Fibroblast of skin of left quadriceps (primary cell): ENCODE data around the gene OR52D1.

Experiments used
- DNase-seq, 2 experiments: peaks; one replicate each; pipeline ENCODE4 v3.0.0-alpha.2; 2013; ENCODE audit warnings: low read depth in 2 of 2

The OR52D1 gene

GRCh38 chr11:5509803-5510202, 21.3 kb downstream of the OR52D1 start, which contains the start of gene UBQLN3:
Gene UBQLN3, minus strand, starts transcription at chr11:5509957. Its CDS starts 399 bp downstream, at chr11:5509558.
- DNase-seq: no peak

GRCh38 chr11:5514841-5515240, 26.4 kb downstream of the OR52D1 start:
- DNase-seq: no peak

- no peak for DNase-seq
These were observed 28.1 kb downstream of the OR52D1 start, which contains the start of gene UBQLNL for GRCh38 chr11:5516599-5516998. Gene UBQLNL, minus strand, starts transcription at chr11:5516699. Its CDS starts 258 bp downstream, at chr11:5516441.

GRCh38 chr11:5521540-5521939, 33.1 kb downstream of the OR52D1 start:
- DNase-seq: no peak

- no peak for DNase-seq
These were observed 33.8 kb downstream of the OR52D1 start for GRCh38 chr11:5522308-5522707.

GRCh38 chr11:5524756-5525155, 36.3 kb downstream of the OR52D1 start:
- DNase-seq: no peak

- DNase-seq: no peak
These were observed 39.2 kb downstream of the OR52D1 start for GRCh38 chr11:5527716-5528115.

GRCh38 chr11:5528495-5528894, 40.0 kb downstream of the OR52D1 start:
- no peak for DNase-seq

- no peak for DNase-seq
These were observed 42.8 kb downstream of the OR52D1 start for GRCh38 chr11:5531053-5531831.

GRCh38 chr11:5534046-5534445, 45.6 kb downstream of the OR52D1 start:
- no peak for DNase-seq

GRCh38 chr11:5536482-5536881, 48.0 kb downstream of the OR52D1 start:
- no peak for DNase-seq
